ENCODE data around the gene KDM4B. TPM values are rescaled to one million over a fixed set of nuclear protein-coding genes. Genes with fewer than 3 reads are reported as not detected.

The KDM4B gene
- total RNA-seq, 1 donor from 2014 or later: 21.2 TPM

GRCh38 chr19:5182751-5183150 is 213.8 kb downstream of the KDM4B start:
- TF ChIP-seq, protein P1, sequence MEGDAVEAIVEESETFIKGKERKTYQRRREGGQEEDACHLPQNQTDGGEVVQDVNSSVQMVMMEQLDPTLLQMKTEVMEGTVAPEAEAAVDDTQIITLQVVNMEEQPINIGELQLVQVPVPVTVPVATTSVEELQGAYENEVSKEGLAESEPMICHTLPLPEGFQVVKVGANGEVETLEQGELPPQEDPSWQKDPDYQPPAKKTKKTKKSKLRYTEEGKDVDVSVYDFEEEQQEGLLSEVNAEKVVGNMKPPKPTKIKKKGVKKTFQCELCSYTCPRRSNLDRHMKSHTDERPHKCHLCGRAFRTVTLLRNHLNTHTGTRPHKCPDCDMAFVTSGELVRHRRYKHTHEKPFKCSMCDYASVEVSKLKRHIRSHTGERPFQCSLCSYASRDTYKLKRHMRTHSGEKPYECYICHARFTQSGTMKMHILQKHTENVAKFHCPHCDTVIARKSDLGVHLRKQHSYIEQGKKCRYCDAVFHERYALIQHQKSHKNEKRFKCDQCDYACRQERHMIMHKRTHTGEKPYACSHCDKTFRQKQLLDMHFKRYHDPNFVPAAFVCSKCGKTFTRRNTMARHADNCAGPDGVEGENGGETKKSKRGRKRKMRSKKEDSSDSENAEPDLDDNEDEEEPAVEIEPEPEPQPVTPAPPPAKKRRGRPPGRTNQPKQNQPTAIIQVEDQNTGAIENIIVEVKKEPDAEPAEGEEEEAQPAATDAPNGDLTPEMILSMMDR (IDR thresholded peaks at IDR 0.05; ENCODE audit: insufficient read depth, low read length, poor library complexity, severe bottlenecking): no peak
- Histone ChIP-seq H3K27me3 (ENCODE audit: control insufficient read depth, insufficient read depth, low read length) (no peaks in the 10 kb centered on the region), H3K36me3 (ENCODE audit: control insufficient read depth, insufficient read depth, low read length) (no peaks in the 10 kb centered on the region), H3K4me3 (ENCODE audit: low read depth, low read length) (no peak overlapping the region)
- no peak for DNase-seq (ENCODE audit: low read depth)

DNA sequence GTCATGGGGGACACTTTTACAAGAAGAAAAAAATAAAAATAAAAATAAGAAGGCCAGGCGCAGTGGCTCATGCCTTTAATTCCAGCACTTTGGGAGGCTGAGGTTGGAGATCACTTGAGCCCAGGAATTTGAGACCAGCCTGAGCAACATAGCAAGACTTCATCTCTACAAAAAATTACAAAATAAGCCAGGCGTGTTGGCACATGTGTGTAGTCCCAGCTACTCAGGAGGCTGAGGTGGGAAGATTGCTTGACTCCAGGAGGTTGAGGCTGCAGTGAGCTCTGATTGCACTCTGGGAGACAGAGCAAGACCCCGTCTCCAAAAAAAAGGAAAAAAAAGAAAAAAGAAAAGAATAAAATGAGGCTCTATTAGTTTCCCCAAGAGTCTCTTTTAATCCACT is 214.7 kb downstream of the KDM4B start:
- Histone ChIP-seq H3K4me3 (ENCODE audit: low read depth, low read length) (no peak overlapping the region), H3K27me3 (ENCODE audit: control insufficient read depth, insufficient read depth, low read length) (no peaks in the 10 kb centered on the region), H3K36me3 (ENCODE audit: control insufficient read depth, insufficient read depth, low read length) (no peaks in the 10 kb centered on the region)
- TF ChIP-seq, protein P1 (IDR thresholded peaks at IDR 0.05; ENCODE audit: insufficient read depth, low read length, poor library complexity, severe bottlenecking): no peak
- no peak for DNase-seq (ENCODE audit: low read depth)

- Histone ChIP-seq H3K27me3 (ENCODE audit: control insufficient read depth, insufficient read depth, low read length) (no peaks in the 10 kb centered on the region), H3K36me3 (ENCODE audit: control insufficient read depth, insufficient read depth, low read length) (no peaks in the 10 kb centered on the region), H3K4me3 (ENCODE audit: low read depth, low read length) (no peak overlapping the region)
- DNase-seq (ENCODE audit: low read depth): no peak
- TF ChIP-seq, protein P1 (IDR thresholded peaks at IDR 0.05; ENCODE audit: insufficient read depth, low read length, poor library complexity, severe bottlenecking): no peak
These were observed 216.0 kb downstream of the KDM4B start for GRCh38 chr19:5184930-5185329.

- DNase-seq (ENCODE audit: low read depth): no peak
- Histone ChIP-seq H3K4me3 (ENCODE audit: low read depth, low read length) (no peak overlapping the region), H3K36me3 (ENCODE audit: control insufficient read depth, insufficient read depth, low read length) (no peaks in the 10 kb centered on the region), H3K27me3 (ENCODE audit: control insufficient read depth, insufficient read depth, low read length) (no peaks in the 10 kb centered on the region)
- TF ChIP-seq, protein P1 (IDR thresholded peaks at IDR 0.05; ENCODE audit: insufficient read depth, low read length, poor library complexity, severe bottlenecking): no peak
These were observed 217.6 kb downstream of the KDM4B start for GRCh38 chr19:5186293-5187050.

DNA sequence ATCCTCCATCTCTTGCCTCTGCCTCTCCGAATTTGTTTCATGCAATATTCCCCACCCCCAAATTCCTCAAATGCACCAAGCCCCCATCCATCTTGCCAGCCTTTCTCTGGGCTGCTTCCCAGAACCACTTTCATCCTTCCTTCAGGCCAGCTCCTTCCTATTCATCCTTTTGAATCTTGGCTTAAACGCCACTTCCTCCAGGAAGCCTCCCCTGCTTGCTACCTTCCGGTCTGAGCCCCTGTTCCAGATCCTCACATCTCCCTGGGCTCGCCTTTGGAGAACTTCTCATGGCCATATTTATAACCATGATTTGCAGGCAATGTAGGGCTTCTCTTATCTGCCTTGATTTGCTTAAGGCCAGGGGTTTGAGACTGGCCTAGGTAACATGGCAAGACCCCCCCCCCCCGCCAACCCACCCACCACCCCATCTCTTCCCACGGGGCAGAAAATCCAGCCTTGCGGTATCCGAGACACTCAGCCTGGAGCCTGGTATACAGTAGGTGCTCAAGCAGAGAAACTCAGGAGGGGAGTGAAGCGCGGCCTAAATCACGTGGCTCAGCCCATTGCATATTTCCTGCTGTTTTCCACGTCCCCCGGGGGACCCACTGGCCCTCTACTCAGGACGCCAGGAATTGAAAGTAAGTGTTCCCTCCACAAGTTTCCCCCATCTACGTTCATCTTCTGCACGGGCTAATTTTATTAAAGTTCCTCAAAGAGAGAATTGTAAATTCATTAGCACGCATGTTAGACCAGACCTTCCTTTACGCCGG is 219.8 kb downstream of the KDM4B start:
- TF ChIP-seq, protein P1 (IDR thresholded peaks at IDR 0.05; ENCODE audit: insufficient read depth, low read length, poor library complexity, severe bottlenecking): no peak
- Histone ChIP-seq H3K36me3 (ENCODE audit: control insufficient read depth, insufficient read depth, low read length) (no peaks in the 10 kb centered on the region), H3K27me3 (ENCODE audit: control insufficient read depth, insufficient read depth, low read length) (no peaks in the 10 kb centered on the region), H3K4me3 (ENCODE audit: low read depth, low read length) (no peak overlapping the region)
- DNase-seq (ENCODE audit: low read depth): no peak

All from kidney epithelial cell (primary cell).